Mesenchymal stem cell (in vitro differentiated cells and primary cell): ENCODE data around the gene VPS4A.

Experiments
- DNase-seq: peaks from one replicate; pipeline ENCODE4 v3.0.0-alpha.2; 2013
- H2AFZ ChIP-seq: one replicate; pipeline ENCODE4 v1.6.1; 2013; ENCODE audit warnings: low read depth, mild to moderate bottlenecking, control low read depth, inconsistent platforms, low read length, moderate library complexity
- H2AK5ac ChIP-seq: 2 replicates; pipeline ENCODE4 v1.6.1; 2013; ENCODE audit warnings: low read length, moderate library complexity, mild to moderate bottlenecking, inconsistent platforms; ENCODE audit not compliant: severe bottlenecking
- H2BK120ac ChIP-seq: one replicate; pipeline ENCODE4 v1.6.1; 2013; ENCODE audit warnings: low read depth, mild to moderate bottlenecking, inconsistent platforms, low read length, moderate library complexity
- H2BK12ac ChIP-seq, 2 experiments: one replicate each; pipeline ENCODE4 v1.6.1; 2013; ENCODE audit warnings: inconsistent platforms in 2 of 2, low read length in 2 of 2, mild to moderate bottlenecking in 2 of 2, moderate library complexity in 2 of 2, control low read depth in 1 of 2
- H2BK15ac ChIP-seq: one replicate; pipeline ENCODE4 v1.6.1; 2013; ENCODE audit warnings: mild to moderate bottlenecking, low read depth, inconsistent platforms; ENCODE audit not compliant: poor library complexity, severe bottlenecking
- H2BK5ac ChIP-seq: 2 replicates; pipeline ENCODE4 v1.6.1; 2013; ENCODE audit warnings: low read depth, mild to moderate bottlenecking, low read length, control low read depth, inconsistent platforms; ENCODE audit not compliant: poor library complexity, severe bottlenecking
- H3K14ac ChIP-seq, 2 experiments: one replicate each; pipeline ENCODE4 v1.6.1; 2013; ENCODE audit warnings: inconsistent platforms in 2 of 2, low read length in 2 of 2, control low read depth in 1 of 2, mild to moderate bottlenecking in 1 of 2, moderate library complexity in 1 of 2
- H3K18ac ChIP-seq, 2 experiments: one replicate each; pipeline ENCODE4 v1.6.1; 2013; ENCODE audit warnings: inconsistent platforms in 2 of 2, low read length in 2 of 2, control low read depth in 1 of 2, low read depth in 1 of 2, mild to moderate bottlenecking in 1 of 2
- H3K23ac ChIP-seq, 2 experiments: one replicate each; pipeline ENCODE4 v1.6.1; 2013; ENCODE audit warnings: inconsistent platforms in 2 of 2, low read length in 2 of 2, mild to moderate bottlenecking in 2 of 2, moderate library complexity in 2 of 2, control low read depth in 1 of 2
- H3K27ac ChIP-seq: 2 replicates; pipeline ENCODE4 v1.5.1; 2013; ENCODE audit warnings: mild to moderate bottlenecking, moderate library complexity, low read length, control low read depth, inconsistent platforms; ENCODE audit not compliant: poor library complexity, severe bottlenecking
- H3K27me3 ChIP-seq, 2 experiments: 2 replicates each; pipeline versions ENCODE4 v1.6.1 to v1.7.0; 2013; ENCODE audit warnings: low read length in 2 of 2, mild to moderate bottlenecking in 2 of 2, moderate library complexity in 2 of 2, control low read depth in 1 of 2, inconsistent platforms in 1 of 2; ENCODE audit not compliant: control insufficient read depth in 1 of 2, insufficient read depth in 1 of 2
- H3K36me3 ChIP-seq, 2 experiments: 2 replicates each; pipeline versions ENCODE4 v1.6.1 to v1.7.0; 2013; ENCODE audit warnings: low read length in 2 of 2, control low read depth in 1 of 2, inconsistent platforms in 1 of 2, low read depth in 1 of 2, mild to moderate bottlenecking in 1 of 2; ENCODE audit not compliant: insufficient read depth in 2 of 2, control insufficient read depth in 1 of 2
- H3K4ac ChIP-seq, 2 experiments: one replicate each; pipeline ENCODE4 v1.6.1; 2013; ENCODE audit warnings: inconsistent platforms in 2 of 2, low read length in 2 of 2, mild to moderate bottlenecking in 2 of 2, moderate library complexity in 2 of 2, control low read depth in 1 of 2, low read depth in 1 of 2
- H3K4me1 ChIP-seq: 2 replicates; pipeline ENCODE4 v1.6.1; 2013; ENCODE audit warnings: low read depth, low read length, control low read depth; ENCODE audit not compliant: control insufficient read depth, insufficient read depth
- H3K4me2 ChIP-seq: 2 replicates; pipeline ENCODE4 v1.6.1; 2013; ENCODE audit warnings: low read length, mild to moderate bottlenecking, inconsistent platforms; ENCODE audit not compliant: poor library complexity, severe bottlenecking
- H3K4me3 ChIP-seq, 2 experiments: 2 replicates each; pipeline versions ENCODE4 v1.5.1 to v1.7.0; 2013; ENCODE audit warnings: low read length in 2 of 2, mild to moderate bottlenecking in 2 of 2, control low read depth in 1 of 2, low read depth in 1 of 2; ENCODE audit not compliant: insufficient read depth in 1 of 2
- H3K79me1 ChIP-seq: replicated peaks from 2 replicates; pipeline ENCODE4 v1.6.1; 2013; ENCODE audit warnings: mild to moderate bottlenecking, control low read depth, low read length, inconsistent platforms; ENCODE audit not compliant: poor library complexity, severe bottlenecking
- H3K9ac ChIP-seq: 2 replicates; pipeline ENCODE4 v1.7.0; 2013; ENCODE audit warnings: mild to moderate bottlenecking, low read length, moderate library complexity
- H3K9me3 ChIP-seq: 2 replicates; pipeline ENCODE4 v1.7.0; 2013; ENCODE audit warnings: mild to moderate bottlenecking, low read length; ENCODE audit not compliant: control insufficient read depth
- H4K8ac ChIP-seq: one replicate; pipeline ENCODE4 v1.6.1; 2013; ENCODE audit warnings: inconsistent platforms, mild to moderate bottlenecking, low read length, moderate library complexity
- H4K91ac ChIP-seq: one replicate; pipeline ENCODE4 v1.6.1; 2013; ENCODE audit warnings: mild to moderate bottlenecking, low read length, inconsistent platforms
- WGBS: methylation state at CpG from one replicate; pipeline ENCODE4 v1.1.7; 2013; ENCODE audit warnings: mixed read lengths; 5-methylcytosine and 5-hydroxymethylcytosine counted together

The VPS4A gene

GRCh38 chr16:69338557-69339288 is 27.6 kb downstream of the VPS4A start:
- Histone ChIP-seq H3K4me2 (peak overlapping the region; percentile 81), H2BK120ac (no peak overlapping the region), H3K14ac (peak overlapping the region in 1 of 2 experiments; percentile 92), H4K8ac (peak overlapping the region; percentile 83), H3K36me3 (peaks cover 31 to 55% of the 10 kb centered on the region in 2 experiments), H3K9me3 (no peaks in the 10 kb centered on the region), H2AK5ac (peak overlapping the region; percentile 35), H3K79me1 (peaks cover 25% of the 10 kb centered on the region), H3K4ac (peak overlapping the region in 1 of 2 experiments; percentile 96), H3K23ac (peak overlapping the region in 1 of 2 experiments; percentile 29), H3K27me3 (no peaks in the 10 kb centered on the region), H2AFZ (peak overlapping the region; percentile 33), H3K4me1 (peaks cover 15% of the 10 kb centered on the region), H3K4me3 (peak overlapping the region; percentile 90 to 99), H3K18ac (peak overlapping the region; percentile 75 to 83), H4K91ac (peak overlapping the region; percentile 80), H2BK15ac (peak overlapping the region; percentile 78), H3K27ac (peak overlapping the region; percentile 46), H2BK5ac (no peak overlapping the region), H3K9ac (peak overlapping the region; percentile 99), H2BK12ac (no peak overlapping the region)
- 35% methylated on average over 39 of the region's 46 CpGs for WGBS
- no peak for DNase-seq

GRCh38 chr16:69339289-69340094 is 28.3 kb downstream of the VPS4A start, which contains the start of the genes COG8 and NIP7:
COG8 (minus strand) TSS chr16:69339564; CDS start chr16:69339552, 12 bp downstream.
NIP7 (plus strand) TSS chr16:69339772; CDS start chr16:69339830, 58 bp downstream.
- peak within 1 kb of the TSS; percentile 75 to 83 for H3K18ac ChIP-seq
- H3K4me2 ChIP-seq, result peak within 1 kb of the TSS; percentile 81
- H3K4me3 ChIP-seq, result peak within 1 kb of the TSS; percentile 90 to 99
- H2BK15ac ChIP-seq, result peak within 1 kb of the TSS; percentile 78
- H3K14ac ChIP-seq, result peak within 1 kb of the TSS in 1 of 2 experiments; percentile 92
- peaks cover 21% of the 10 kb centered on the region for H3K79me1 ChIP-seq
- H4K8ac ChIP-seq, result peak within 1 kb of the TSS; percentile 83
- no peak within 1 kb of the TSS for H2BK12ac ChIP-seq
- H3K9ac ChIP-seq, result peak within 1 kb of the TSS; percentile 99
- peak within 1 kb of the TSS; percentile 11 to 96 for H3K4ac ChIP-seq
- H4K91ac ChIP-seq, result peak within 1 kb of the TSS; percentile 80
- H3K27ac ChIP-seq, result peak within 1 kb of the TSS; percentile 67
- H3K36me3 ChIP-seq, result peaks cover 24 to 55% of the 10 kb centered on the region in 2 experiments
- no peaks in the 10 kb centered on the region for H3K27me3 ChIP-seq
- peak; percentile 99 for DNase-seq
- peak within 1 kb of the TSS; percentile 35 for H2AK5ac ChIP-seq
- H3K23ac ChIP-seq, result peak within 1 kb of the TSS in 1 of 2 experiments; percentile 29
- under 1% methylated on average over 60 of the region's 77 CpGs for WGBS
- no peaks in the 10 kb centered on the region for H3K9me3 ChIP-seq
- peaks cover 15% of the 10 kb centered on the region for H3K4me1 ChIP-seq
- no peak within 1 kb of the TSS for H2BK120ac ChIP-seq
- H2AFZ ChIP-seq, result peak within 1 kb of the TSS; percentile 72
- peak within 1 kb of the TSS; percentile 74 for H2BK5ac ChIP-seq

GRCh38 chr16:69340095-69340644 is 29.0 kb downstream of the VPS4A start:
- H2BK5ac ChIP-seq, result no peak overlapping the region
- peak overlapping the region; percentile 72 for H2AFZ ChIP-seq
- H3K4me1 ChIP-seq, result peaks cover 15% of the 10 kb centered on the region
- H3K4ac ChIP-seq, result peak overlapping the region in 1 of 2 experiments; percentile 94
- H3K79me1 ChIP-seq, result peaks cover 16% of the 10 kb centered on the region
- WGBS, result 13% methylated on average over 16 of the region's 16 CpGs
- peaks cover 18 to 50% of the 10 kb centered on the region in 2 experiments for H3K36me3 ChIP-seq
- H3K4me3 ChIP-seq, result peak overlapping the region; percentile 90 to 99
- peak overlapping the region; percentile 99 for H3K9ac ChIP-seq
- peak overlapping the region; percentile 47 to 54 for H3K18ac ChIP-seq
- H3K23ac ChIP-seq, result peak overlapping the region in 1 of 2 experiments; percentile 14
- no peak overlapping the region for H2BK12ac ChIP-seq
- H4K91ac ChIP-seq, result peak overlapping the region; percentile 40
- no peaks in the 10 kb centered on the region for H3K9me3 ChIP-seq
- DNase-seq, result peak; percentile 36
- H3K27ac ChIP-seq, result peak overlapping the region; percentile 67
- H3K14ac ChIP-seq, result peak overlapping the region in 1 of 2 experiments; percentile 77
- peak overlapping the region; percentile 33 for H4K8ac ChIP-seq
- H3K27me3 ChIP-seq, result no peaks in the 10 kb centered on the region
- H2BK120ac ChIP-seq, result no peak overlapping the region
- H2AK5ac ChIP-seq, result no peak overlapping the region
- H2BK15ac ChIP-seq, result no peak overlapping the region
- H3K4me2 ChIP-seq, result peak overlapping the region; percentile 74
